Kidney (tissue), 14 donors: ENCODE results near the gene MUC2. TPM values are rescaled to one million over a fixed set of nuclear protein-coding genes. Genes with fewer than 3 reads are reported as not detected.
A peak's percentile ranks its signal among the peaks of the same experiment; 100 is the strongest.

ENCODE experiments used
- DNase-seq, 5 donors: peaks; one replicate each; pipeline ENCODE4 v3.0.0-alpha.2; 2013 to 2020
- FAIRE-seq: peaks from 2 replicates; lab custom pipeline; 2012; peaks lifted over from hg19 to GRCh38; lab: Jason Lieb, UNC
- H3K27ac ChIP-seq, 2 donors: one replicate each; pipeline ENCODE4 v1.7.0; 2013; ENCODE audit warnings: low read depth in 2 of 2, low read length in 2 of 2, inconsistent platforms in 1 of 2
- H3K27me3 ChIP-seq: one replicate; pipeline ENCODE4 v1.7.1; 2013; ENCODE audit warnings: low read length, inconsistent platforms; ENCODE audit not compliant: control insufficient read depth, insufficient read depth
- H3K36me3 ChIP-seq, 3 donors: one replicate each; pipeline versions ENCODE4 v1.7.0 to v1.7.1; 2013; ENCODE audit warnings: low read length in 3 of 3, control low read depth in 1 of 3, inconsistent platforms in 1 of 3; ENCODE audit not compliant: insufficient read depth in 3 of 3, control insufficient read depth in 2 of 3
- H3K4me1 ChIP-seq, 3 donors: one replicate each; pipeline versions ENCODE4 v1.7.0 to v1.7.1; 2013; ENCODE audit warnings: low read length in 3 of 3, inconsistent platforms in 1 of 3, low read depth in 1 of 3; ENCODE audit not compliant: control insufficient read depth in 2 of 3, insufficient read depth in 2 of 3
- H3K4me3 ChIP-seq, 3 donors: one replicate each; pipeline versions ENCODE4 v1.7.0 to v1.8.1; 2013; ENCODE audit warnings: low read length in 3 of 3, control low read depth in 1 of 3, inconsistent platforms in 1 of 3
- H3K9ac ChIP-seq, 3 donors: one replicate each; pipeline versions ENCODE4 v1.7.0 to v1.7.1; 2013; ENCODE audit warnings: low read length in 3 of 3, control low read depth in 1 of 3, inconsistent platforms in 1 of 3
- H3K9me3 ChIP-seq, 3 donors: one replicate each; pipeline versions ENCODE4 v1.7.0 to v1.7.1; 2013; ENCODE audit warnings: low read length in 3 of 3, control low read depth in 1 of 3, inconsistent platforms in 1 of 3; ENCODE audit not compliant: control insufficient read depth in 2 of 3, insufficient read depth in 1 of 3
- CTCF ChIP-seq: IDR thresholded peaks from 3 replicates; pipeline ENCODE4 v1.5.1; 2012; ENCODE audit warnings: mild to moderate bottlenecking, moderate library complexity, borderline replicate concordance; ENCODE audit not compliant: insufficient read depth; ENCODE audit errors: extremely low read depth
- intact Hi-C: fragments of 100-400 bp; cut with DNase I; formaldehyde crosslinking; loops from one replicate; pipeline ENCODE4 v1.11.1; 2022
- polyA plus RNA-seq: library from polyadenylated mRNA; stranded (reverse); fragments of 350-450 nt; fragmentation: Illumina TruSeq; extraction: RNeasy Lipid Tissue Mini Kit (QIAGEN cat#74804); gene quantifications from one replicate; pipeline ENCODE4 v1.2.3, GENCODE V29; 2014; ENCODE audit warnings: low read depth, low replicate concordance; ENCODE audit not compliant: insufficient read depth
- total RNA-seq: library from RNA; stranded (reverse); fragmentation: NEBNext Ultra II Directional; extraction: Animal tissue kit (Norgen Biotek cat#: 25700); gene quantifications from one replicate; pipeline ENCODE4 v1.2.1, GENCODE V29; 2021
- donor health status: control.
- donor health status: control.
- donor health status: control.
- donor health status: control.
- donor health status: control.
- donor health status: DM: yes; HTN: yes; CAD: no.
- donor health status: Normal renal cell carcinoma (clear cell type).

Gene MUC2
- total and polyA plus RNA-seq, 2 donors from 2014 or later, result not detected

GRCh38 chr11:1107316-1108245, 32.9 kb downstream of the MUC2 start:
- Histone ChIP-seq H3K27me3 (no peaks in the 10 kb centered on the region), H3K9me3 (no peaks in the 10 kb centered on the region), H3K27ac (no peak overlapping the region), H3K4me1 (no peaks in the 10 kb centered on the region), H3K9ac (no peak overlapping the region), H3K4me3 (no peak overlapping the region), H3K36me3 (no peaks in the 10 kb centered on the region)
- no peak for FAIRE-seq
- TF ChIP-seq CTCF, result no peak
- intact Hi-C loops, result no loop called here
- peak in 1 of 5 donors; percentile 71 for DNase-seq

- TF ChIP-seq CTCF, result no peak
- FAIRE-seq (no peak), DNase-seq (peak in 1 of 5 donors; percentile 53)
- Histone ChIP-seq H3K27me3 (no peaks in the 10 kb centered on the region), H3K9me3 (no peaks in the 10 kb centered on the region), H3K4me3 (no peak overlapping the region), H3K27ac (no peak overlapping the region), H3K4me1 (no peaks in the 10 kb centered on the region), H3K36me3 (no peaks in the 10 kb centered on the region), H3K9ac (no peak overlapping the region)
- intact Hi-C loops, result no loop called here
Measured at GRCh38 chr11:1108246-1108900, 33.7 kb downstream of the MUC2 start.

- TF ChIP-seq CTCF, result no peak
- H3K36me3 ChIP-seq, result no peaks in the 10 kb centered on the region
- FAIRE-seq (no peak), DNase-seq (peak in 1 of 5 donors; percentile 71)
- no peak overlapping the region for H3K27ac ChIP-seq
- no peak overlapping the region for H3K4me3 ChIP-seq
- H3K9ac ChIP-seq, result no peak overlapping the region
- H3K27me3 ChIP-seq, result no peaks in the 10 kb centered on the region
- no peaks in the 10 kb centered on the region for H3K9me3 ChIP-seq
- H3K4me1 ChIP-seq, result no peaks in the 10 kb centered on the region
- intact Hi-C loops, result no loop called here
Measured at GRCh38 chr11:1109101-1109917, 34.6 kb downstream of the MUC2 start.
